ENCODE data around the gene AARS2.

AARS2 gene

DNA sequence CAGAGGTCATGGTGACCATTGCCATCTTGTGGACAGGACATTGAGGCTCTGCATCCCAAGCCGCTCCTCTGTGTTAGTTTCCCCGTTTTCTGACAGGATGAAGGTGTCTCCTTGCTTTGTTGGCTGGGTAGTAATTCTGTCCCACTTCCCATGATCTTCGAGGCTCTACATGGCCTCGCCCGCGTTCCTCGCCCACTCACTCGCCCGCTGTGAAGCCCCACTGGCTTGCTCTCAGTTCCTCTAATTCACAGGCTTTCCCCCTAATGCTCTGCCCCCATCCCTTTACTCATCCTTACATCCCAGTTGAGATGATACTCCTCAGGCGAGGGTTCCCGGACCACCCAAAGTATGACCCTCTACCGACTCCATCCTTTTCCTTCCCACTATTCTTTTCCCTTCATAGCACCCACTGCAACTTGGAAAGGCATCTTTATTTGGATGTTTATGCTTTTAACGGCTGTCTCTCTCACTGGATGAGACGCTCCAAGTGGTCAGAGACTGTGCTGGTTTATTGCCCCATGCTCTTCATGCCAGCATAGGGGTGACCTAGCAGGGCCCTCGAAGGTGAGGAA, 55.3 kb downstream of the AARS2 start:
- Histone ChIP-seq H3K9ac (ENCODE audit: low read depth in 1 of 2, low read length in 2 of 2) (peak overlapping the region; percentile 58 to 82), H3K27me3 (ENCODE audit: control insufficient read depth in 2 of 2, insufficient read depth in 2 of 2, low read length in 2 of 2) (no peaks in the 10 kb centered on the region), H3K4me3 (ENCODE audit: low read length in 2 of 2) (peak overlapping the region; percentile 73 to 81), H3K27ac (ENCODE audit: low read depth in 2 of 2, low read length in 2 of 2) (peak overlapping the region in 1 of 2 donors; percentile 88), H3K36me3 (ENCODE audit: control insufficient read depth in 2 of 2, insufficient read depth in 2 of 2, low read length in 2 of 2) (peaks cover 31 to 46% of the 10 kb centered on the region in 2 donors), H3K4me1 (ENCODE audit: control insufficient read depth in 2 of 2, insufficient read depth in 2 of 2, low read length in 2 of 2) (peaks cover 20 to 28% of the 10 kb centered on the region in 2 donors), H3K9me3 (ENCODE audit: control insufficient read depth in 2 of 2, low read length in 2 of 2) (no peaks in the 10 kb centered on the region)

DNA sequence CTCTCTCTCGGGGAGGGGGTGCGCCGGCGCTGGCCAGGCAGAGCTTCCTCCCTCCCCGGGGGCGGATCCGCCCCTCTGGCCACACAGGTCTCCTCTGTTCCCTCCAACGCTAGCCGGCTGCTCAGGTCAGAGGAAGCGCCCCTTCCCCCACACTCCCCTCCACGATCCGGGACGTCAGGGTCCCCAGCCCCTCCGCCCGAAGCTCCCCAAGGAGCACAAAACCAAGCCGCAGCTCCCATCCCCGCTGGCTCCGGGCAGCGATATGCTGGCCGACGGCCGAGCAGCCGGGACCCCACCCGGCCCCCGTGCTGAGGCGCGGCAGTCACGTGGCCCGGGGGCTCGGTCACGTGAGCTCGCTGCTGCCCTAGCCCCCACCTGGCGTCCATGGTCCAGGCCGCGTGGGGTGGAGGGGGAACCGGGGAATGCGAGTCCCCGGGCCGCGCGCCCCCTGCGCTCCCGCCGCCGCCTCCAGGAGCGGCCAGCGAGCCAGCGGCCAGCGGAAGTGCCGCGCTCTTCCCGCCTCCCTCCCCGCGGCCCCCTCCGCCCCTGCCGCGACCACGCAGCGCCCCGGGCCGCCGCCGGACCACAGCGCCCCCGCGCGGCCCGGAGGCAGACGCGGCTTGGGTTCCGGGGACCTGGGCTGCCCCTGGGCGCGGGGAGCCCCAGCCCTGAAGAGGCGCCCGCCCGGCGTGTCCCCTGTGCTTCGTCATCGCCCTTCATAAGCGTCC, 56.0 kb downstream of the AARS2 start, which contains the start of gene SLC35B2:
TSS of gene SLC35B2 (minus strand) at position 504 of the 728 bp plus-strand sequence. CDS start at position 386, 118 bp downstream.
- Histone ChIP-seq H3K27ac (ENCODE audit: low read depth in 2 of 2, low read length in 2 of 2) (peak within 1 kb of the TSS; percentile 81 to 88), H3K4me1 (ENCODE audit: control insufficient read depth in 2 of 2, insufficient read depth in 2 of 2, low read length in 2 of 2) (peaks cover 16 to 23% of the 10 kb centered on the region in 2 donors), H3K27me3 (ENCODE audit: control insufficient read depth in 2 of 2, insufficient read depth in 2 of 2, low read length in 2 of 2) (no peaks in the 10 kb centered on the region), H3K4me3 (ENCODE audit: low read length in 2 of 2) (peak within 1 kb of the TSS; percentile 73 to 81), H3K36me3 (ENCODE audit: control insufficient read depth in 2 of 2, insufficient read depth in 2 of 2, low read length in 2 of 2) (peaks cover 35 to 47% of the 10 kb centered on the region in 2 donors), H3K9ac (ENCODE audit: low read depth in 1 of 2, low read length in 2 of 2) (peak within 1 kb of the TSS; percentile 75 to 82), H3K9me3 (ENCODE audit: control insufficient read depth in 2 of 2, low read length in 2 of 2) (no peaks in the 10 kb centered on the region)

DNA sequence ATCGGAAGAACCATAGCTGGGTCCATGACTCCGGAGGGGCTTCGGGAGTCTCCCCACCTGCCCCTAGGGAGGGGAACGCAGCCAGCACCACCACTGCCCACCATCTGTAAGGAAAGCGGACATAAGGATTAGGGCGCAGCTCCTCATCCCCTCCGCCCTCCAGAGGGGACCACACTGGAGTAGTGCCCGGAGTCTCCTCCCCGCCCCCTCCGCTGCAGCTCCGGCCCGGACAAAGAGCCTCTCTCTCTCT, 56.4 kb downstream of the AARS2 start:
- Histone ChIP-seq H3K9me3 (ENCODE audit: control insufficient read depth in 2 of 2, low read length in 2 of 2) (no peaks in the 10 kb centered on the region), H3K27ac (ENCODE audit: low read depth in 2 of 2, low read length in 2 of 2) (peak overlapping the region; percentile 81 to 88), H3K4me3 (ENCODE audit: low read length in 2 of 2) (peak overlapping the region; percentile 73 to 81), H3K9ac (ENCODE audit: low read depth in 1 of 2, low read length in 2 of 2) (peak overlapping the region; percentile 75 to 82), H3K4me1 (ENCODE audit: control insufficient read depth in 2 of 2, insufficient read depth in 2 of 2, low read length in 2 of 2) (peaks cover 16 to 20% of the 10 kb centered on the region in 2 donors), H3K27me3 (ENCODE audit: control insufficient read depth in 2 of 2, insufficient read depth in 2 of 2, low read length in 2 of 2) (no peaks in the 10 kb centered on the region), H3K36me3 (ENCODE audit: control insufficient read depth in 2 of 2, insufficient read depth in 2 of 2, low read length in 2 of 2) (peaks cover 38 to 52% of the 10 kb centered on the region in 2 donors)

DNA sequence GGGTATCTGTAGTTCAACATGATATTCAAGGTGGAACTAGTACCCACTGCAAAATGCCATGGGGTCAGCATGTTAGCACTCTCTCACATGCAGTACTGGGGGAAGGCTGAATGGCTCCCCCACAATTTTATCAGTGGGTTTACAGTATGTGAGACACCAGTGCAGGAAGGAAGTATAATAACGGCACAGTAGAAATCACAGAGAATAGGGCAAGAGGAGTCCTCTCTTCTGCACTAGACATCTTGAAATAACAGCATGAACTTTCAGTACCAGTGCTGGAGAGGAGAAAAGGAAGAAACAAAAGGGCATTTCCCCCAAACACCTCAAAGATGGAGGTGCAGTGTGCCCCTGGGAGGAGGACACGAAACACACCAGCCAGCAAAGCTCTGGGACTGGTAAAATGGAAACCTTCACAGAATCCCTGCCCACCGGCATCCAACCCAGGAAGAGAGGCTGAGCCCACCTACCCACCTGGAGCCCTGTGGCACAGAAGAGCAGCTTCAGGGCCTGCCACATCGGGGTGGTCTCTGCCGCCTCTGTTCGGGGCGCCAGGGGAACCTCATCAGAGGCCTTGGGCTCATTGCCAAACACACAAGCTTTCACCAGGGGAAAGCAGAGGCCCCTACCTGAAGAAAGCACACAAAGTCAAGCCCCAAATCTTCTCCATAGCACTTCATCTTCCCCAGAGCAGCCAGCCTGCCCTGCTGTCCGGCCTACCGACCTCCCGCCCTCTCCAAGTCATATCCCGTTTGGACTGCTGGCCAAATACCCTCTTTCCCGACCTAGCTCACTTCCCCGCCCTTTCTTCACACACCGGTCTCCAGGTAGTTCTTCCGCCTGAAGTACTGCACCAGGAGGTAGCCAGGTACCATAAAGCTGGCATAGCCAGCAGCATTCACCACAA, 57.0 kb downstream of the AARS2 start:
- H3K4me3 ChIP-seq (ENCODE audit: low read length in 2 of 2): peak overlapping the region; percentile 73 to 81
- peak overlapping the region; percentile 81 to 88 for H3K27ac ChIP-seq (ENCODE audit: low read depth in 2 of 2, low read length in 2 of 2)
- H3K36me3 ChIP-seq (ENCODE audit: control insufficient read depth in 2 of 2, insufficient read depth in 2 of 2, low read length in 2 of 2): peaks cover 42 to 55% of the 10 kb centered on the region in 2 donors
- H3K9ac ChIP-seq (ENCODE audit: low read depth in 1 of 2, low read length in 2 of 2): peak overlapping the region; percentile 75 to 82
- no peaks in the 10 kb centered on the region for H3K27me3 ChIP-seq (ENCODE audit: control insufficient read depth in 2 of 2, insufficient read depth in 2 of 2, low read length in 2 of 2)
- no peaks in the 10 kb centered on the region for H3K9me3 ChIP-seq (ENCODE audit: control insufficient read depth in 2 of 2, low read length in 2 of 2)
- peaks cover 16 to 19% of the 10 kb centered on the region in 2 donors for H3K4me1 ChIP-seq (ENCODE audit: control insufficient read depth in 2 of 2, insufficient read depth in 2 of 2, low read length in 2 of 2)

DNA sequence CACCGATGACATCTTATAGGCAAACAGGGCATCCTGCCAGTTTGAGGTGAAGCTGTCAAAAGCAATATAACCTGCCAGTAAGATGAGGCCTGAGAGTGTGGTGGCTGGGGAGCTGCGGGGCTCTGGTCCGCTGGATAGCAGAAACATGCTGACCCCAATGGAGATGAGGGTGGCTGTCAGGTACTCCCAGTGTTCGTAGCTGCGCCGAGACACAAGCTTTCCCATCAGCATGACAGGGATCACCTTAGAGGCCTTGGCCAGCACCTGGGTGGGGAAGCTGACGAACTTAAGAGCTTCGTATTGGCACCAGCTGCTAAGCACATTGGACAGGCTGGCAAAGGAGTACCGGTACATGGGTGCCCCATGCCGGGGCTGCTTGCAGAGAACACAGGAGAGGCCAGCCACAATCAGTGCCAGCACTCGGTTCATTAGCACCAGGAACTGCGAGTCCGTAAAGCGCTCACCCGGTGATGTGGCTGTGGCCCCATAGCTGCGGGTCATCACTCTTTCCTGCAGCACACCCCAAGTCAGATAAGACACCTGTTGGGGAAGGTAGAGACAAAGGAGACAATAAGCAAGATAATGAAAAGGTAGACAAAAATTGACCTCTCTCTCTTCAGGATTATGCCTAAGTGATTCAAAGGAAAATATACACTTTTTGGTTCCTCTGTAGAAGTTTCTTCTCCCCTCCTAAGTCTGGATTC, 57.9 kb downstream of the AARS2 start:
- H3K36me3 ChIP-seq (ENCODE audit: control insufficient read depth in 2 of 2, insufficient read depth in 2 of 2, low read length in 2 of 2): peaks cover 49 to 62% of the 10 kb centered on the region in 2 donors
- peaks cover 16 to 19% of the 10 kb centered on the region in 2 donors for H3K4me1 ChIP-seq (ENCODE audit: control insufficient read depth in 2 of 2, insufficient read depth in 2 of 2, low read length in 2 of 2)
- H3K27ac ChIP-seq (ENCODE audit: low read depth in 2 of 2, low read length in 2 of 2): no peak overlapping the region

DNA sequence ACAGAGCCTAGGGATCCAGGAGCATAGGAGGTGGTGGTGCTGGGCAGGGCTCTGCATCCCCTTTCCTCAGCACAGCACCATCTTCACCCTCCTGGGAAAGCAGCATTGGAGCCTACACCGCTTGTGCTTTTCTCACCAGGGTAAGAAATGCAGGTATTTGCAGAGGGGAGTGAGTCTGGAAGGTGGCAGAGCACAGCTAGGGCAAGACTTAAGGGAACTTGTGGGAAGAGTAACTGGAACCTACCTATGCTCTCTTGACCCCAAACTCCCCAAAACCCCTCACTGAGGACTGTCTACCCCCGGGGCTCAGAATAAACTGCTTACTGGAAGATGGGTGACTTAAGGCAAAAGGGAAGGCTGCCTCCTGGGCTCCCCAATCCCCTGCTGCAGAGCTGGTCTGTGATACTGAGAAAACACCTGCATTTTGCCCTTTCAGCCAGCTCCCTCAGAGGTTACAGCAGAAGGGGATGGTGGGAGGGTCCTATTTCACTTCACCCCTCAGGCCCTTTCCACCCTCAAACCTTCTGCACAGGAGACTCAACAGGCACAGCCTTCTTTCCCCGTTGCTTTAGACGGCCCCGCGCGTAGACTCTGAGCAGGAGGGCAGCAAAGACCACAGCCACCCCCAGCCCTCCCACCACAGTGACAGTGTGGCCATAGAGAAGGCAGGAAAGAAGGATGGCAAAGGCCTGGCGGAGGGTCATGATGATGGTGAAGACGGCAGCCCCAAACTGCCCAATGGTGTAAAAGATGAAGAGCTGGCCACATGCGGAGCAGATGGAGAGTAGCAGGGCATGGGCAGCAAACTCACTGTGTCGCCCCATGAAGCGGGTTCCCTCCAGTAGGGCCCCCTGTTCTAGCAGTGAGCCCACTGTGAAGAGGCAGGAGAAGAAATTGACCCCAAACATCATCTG, 58.7 kb downstream of the AARS2 start:
- Histone ChIP-seq H3K9me3 (ENCODE audit: control insufficient read depth in 2 of 2, low read length in 2 of 2) (no peaks in the 10 kb centered on the region), H3K9ac (ENCODE audit: low read depth in 1 of 2, low read length in 2 of 2) (no peak overlapping the region), H3K4me3 (ENCODE audit: low read length in 2 of 2) (no peak overlapping the region), H3K4me1 (ENCODE audit: control insufficient read depth in 2 of 2, insufficient read depth in 2 of 2, low read length in 2 of 2) (peaks cover 16 to 19% of the 10 kb centered on the region in 2 donors), H3K36me3 (ENCODE audit: control insufficient read depth in 2 of 2, insufficient read depth in 2 of 2, low read length in 2 of 2) (peaks cover 55 to 62% of the 10 kb centered on the region in 2 donors), H3K27ac (ENCODE audit: low read depth in 2 of 2, low read length in 2 of 2) (no peak overlapping the region), H3K27me3 (ENCODE audit: control insufficient read depth in 2 of 2, insufficient read depth in 2 of 2, low read length in 2 of 2) (no peaks in the 10 kb centered on the region)

More for the DNA sequence above, 57.9 kb downstream of the AARS2 start:
- Histone ChIP-seq H3K27me3 (ENCODE audit: control insufficient read depth in 2 of 2, insufficient read depth in 2 of 2, low read length in 2 of 2) (no peaks in the 10 kb centered on the region), H3K9me3 (ENCODE audit: control insufficient read depth in 2 of 2, low read length in 2 of 2) (no peaks in the 10 kb centered on the region), H3K9ac (ENCODE audit: low read depth in 1 of 2, low read length in 2 of 2) (no peak overlapping the region), H3K4me3 (ENCODE audit: low read length in 2 of 2) (no peak overlapping the region)

DNA sequence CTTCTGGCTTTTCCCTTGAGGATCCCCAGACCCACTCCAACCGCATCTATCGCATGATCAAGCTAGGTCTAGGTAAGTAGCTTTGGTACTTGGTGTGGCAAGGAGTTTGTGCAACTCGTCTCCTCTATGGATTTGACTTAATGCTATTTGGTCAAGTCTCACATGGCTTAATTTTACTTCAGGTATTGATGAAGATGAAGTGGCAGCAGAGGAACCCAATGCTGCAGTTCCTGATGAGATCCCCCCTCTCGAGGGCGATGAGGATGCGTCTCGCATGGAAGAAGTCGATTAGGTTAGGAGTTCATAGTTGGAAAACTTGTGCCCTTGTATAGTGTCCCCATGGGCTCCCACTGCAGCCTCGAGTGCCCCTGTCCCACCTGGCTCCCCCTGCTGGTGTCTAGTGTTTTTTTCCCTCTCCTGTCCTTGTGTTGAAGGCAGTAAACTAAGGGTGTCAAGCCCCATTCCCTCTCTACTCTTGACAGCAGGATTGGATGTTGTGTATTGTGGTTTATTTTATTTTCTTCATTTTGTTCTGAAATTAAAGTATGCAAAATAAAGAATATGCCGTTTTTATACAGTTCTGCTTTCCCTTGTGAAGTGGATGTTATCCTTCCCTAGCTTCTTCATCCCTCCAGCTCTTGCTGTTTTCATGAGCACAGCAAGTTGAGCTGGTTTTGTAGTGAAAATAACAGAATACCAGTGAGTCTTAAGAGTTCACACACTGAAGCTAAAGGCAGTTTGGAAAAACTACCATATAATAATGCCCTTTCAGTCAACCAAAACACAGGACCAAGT, 59.6 kb downstream of the AARS2 start:
- Histone ChIP-seq H3K27ac (ENCODE audit: low read depth in 2 of 2, low read length in 2 of 2) (no peak overlapping the region), H3K27me3 (ENCODE audit: control insufficient read depth in 2 of 2, insufficient read depth in 2 of 2, low read length in 2 of 2) (no peaks in the 10 kb centered on the region), H3K9me3 (ENCODE audit: control insufficient read depth in 2 of 2, low read length in 2 of 2) (no peaks in the 10 kb centered on the region), H3K4me3 (ENCODE audit: low read length in 2 of 2) (no peak overlapping the region), H3K36me3 (ENCODE audit: control insufficient read depth in 2 of 2, insufficient read depth in 2 of 2, low read length in 2 of 2) (peaks cover 61 to 65% of the 10 kb centered on the region in 2 donors), H3K4me1 (ENCODE audit: control insufficient read depth in 2 of 2, insufficient read depth in 2 of 2, low read length in 2 of 2) (peaks cover 17 to 18% of the 10 kb centered on the region in 2 donors), H3K9ac (ENCODE audit: low read depth in 1 of 2, low read length in 2 of 2) (no peak overlapping the region)

DNA sequence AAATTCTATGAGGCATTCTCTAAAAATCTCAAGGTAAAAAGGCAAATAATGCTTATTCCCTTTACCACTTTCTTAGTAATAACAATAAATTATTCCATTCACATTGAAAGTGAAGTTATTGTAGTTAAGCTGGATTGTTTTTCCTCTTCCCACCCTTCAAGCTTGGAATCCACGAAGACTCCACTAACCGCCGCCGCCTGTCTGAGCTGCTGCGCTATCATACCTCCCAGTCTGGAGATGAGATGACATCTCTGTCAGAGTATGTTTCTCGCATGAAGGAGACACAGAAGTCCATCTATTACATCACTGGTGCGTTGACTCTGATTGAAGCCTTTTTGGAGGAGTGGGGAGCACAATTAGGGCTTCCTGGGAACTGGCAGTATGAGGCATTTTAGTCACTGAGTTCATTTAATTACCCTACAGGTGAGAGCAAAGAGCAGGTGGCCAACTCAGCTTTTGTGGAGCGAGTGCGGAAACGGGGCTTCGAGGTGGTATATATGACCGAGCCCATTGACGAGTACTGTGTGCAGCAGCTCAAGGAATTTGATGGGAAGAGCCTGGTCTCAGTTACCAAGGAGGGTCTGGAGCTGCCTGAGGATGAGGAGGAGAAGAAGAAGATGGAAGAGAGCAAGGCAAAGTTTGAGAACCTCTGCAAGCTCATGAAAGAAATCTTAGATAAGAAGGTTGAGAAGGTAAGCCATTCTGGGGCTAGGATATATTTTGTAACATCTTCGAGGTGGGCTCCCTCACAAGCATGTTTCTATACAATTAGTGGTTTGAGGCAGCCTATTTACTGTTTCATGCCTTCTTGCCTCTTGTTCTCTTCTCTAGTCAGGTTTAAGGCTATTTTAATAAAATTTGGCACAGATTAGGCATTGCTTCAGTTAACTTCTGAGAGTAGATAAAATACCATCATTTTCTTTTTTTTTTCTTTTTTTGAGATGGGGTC, 61.3 kb downstream of the AARS2 start:
- peaks cover 15 to 17% of the 10 kb centered on the region in 2 donors for H3K4me1 ChIP-seq (ENCODE audit: control insufficient read depth in 2 of 2, insufficient read depth in 2 of 2, low read length in 2 of 2)
- no peaks in the 10 kb centered on the region for H3K9me3 ChIP-seq (ENCODE audit: control insufficient read depth in 2 of 2, low read length in 2 of 2)
- no peak overlapping the region for H3K9ac ChIP-seq (ENCODE audit: low read depth in 1 of 2, low read length in 2 of 2)
- H3K27me3 ChIP-seq (ENCODE audit: control insufficient read depth in 2 of 2, insufficient read depth in 2 of 2, low read length in 2 of 2): no peaks in the 10 kb centered on the region
- peaks cover 61 to 65% of the 10 kb centered on the region in 2 donors for H3K36me3 ChIP-seq (ENCODE audit: control insufficient read depth in 2 of 2, insufficient read depth in 2 of 2, low read length in 2 of 2)
- no peak overlapping the region for H3K4me3 ChIP-seq (ENCODE audit: low read length in 2 of 2)
- H3K27ac ChIP-seq (ENCODE audit: low read depth in 2 of 2, low read length in 2 of 2): no peak overlapping the region
